GM19324 (cell line): Measurements from ENCODE around the gene KLHL14.
"Not testable (repeated sequence)": the region's sequence is repeated elsewhere in the genome, so short reads cannot be mapped to it uniquely, and the experiment has no call there.

Experiments used
- ATAC-seq: cut with Tn5 transposase; IDR thresholded peaks from one replicate; pipeline ENCODE4 v1.9.1; 2021; ENCODE audit warnings: mild to moderate bottlenecking, moderate library complexity; ENCODE audit not compliant: unreplicated experiment, low FRiP score

Gene KLHL14, protein sequence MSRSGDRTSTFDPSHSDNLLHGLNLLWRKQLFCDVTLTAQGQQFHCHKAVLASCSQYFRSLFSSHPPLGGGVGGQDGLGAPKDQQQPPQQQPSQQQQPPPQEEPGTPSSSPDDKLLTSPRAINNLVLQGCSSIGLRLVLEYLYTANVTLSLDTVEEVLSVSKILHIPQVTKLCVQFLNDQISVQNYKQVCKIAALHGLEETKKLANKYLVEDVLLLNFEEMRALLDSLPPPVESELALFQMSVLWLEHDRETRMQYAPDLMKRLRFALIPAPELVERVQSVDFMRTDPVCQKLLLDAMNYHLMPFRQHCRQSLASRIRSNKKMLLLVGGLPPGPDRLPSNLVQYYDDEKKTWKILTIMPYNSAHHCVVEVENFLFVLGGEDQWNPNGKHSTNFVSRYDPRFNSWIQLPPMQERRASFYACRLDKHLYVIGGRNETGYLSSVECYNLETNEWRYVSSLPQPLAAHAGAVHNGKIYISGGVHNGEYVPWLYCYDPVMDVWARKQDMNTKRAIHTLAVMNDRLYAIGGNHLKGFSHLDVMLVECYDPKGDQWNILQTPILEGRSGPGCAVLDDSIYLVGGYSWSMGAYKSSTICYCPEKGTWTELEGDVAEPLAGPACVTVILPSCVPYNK

DNA sequence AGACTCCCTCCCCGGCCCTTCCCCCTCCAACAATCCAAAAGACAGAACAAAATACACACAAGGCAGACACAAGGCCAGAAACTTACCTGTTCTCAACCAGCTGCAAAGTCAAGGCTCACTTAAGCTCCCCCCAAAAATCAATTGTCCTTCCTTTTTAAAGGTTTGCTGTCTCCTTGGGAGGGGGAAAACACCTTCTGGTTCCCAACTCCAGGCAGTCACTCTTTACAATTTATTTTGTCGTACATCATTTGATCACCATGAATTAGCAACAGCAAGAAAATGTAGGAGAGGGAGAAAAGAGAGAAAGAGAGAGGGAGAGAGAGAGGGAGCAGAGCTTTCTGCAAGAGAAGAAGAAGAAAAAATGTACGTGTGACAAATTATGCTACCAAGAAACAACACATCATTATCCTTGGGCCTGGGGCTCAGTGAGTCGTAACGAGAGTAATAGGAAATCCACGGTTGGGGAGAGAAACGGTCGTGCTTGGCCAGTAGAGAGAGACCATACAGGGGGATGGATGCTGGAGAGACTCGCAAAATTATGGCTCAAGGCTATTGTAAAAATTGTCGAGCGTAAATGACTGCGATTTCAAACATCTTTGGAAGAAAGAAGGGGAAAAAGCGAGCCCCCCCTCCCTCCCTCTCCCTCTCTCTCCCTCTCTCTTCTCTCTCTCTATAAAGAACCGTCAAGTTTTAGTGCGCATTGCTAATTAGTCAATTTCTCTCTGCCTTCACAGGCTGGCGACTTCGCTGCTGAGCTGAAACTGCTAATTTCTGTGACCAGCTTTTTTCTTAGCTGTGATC, at the start of gene KLHL14:
KLHL14 (minus strand) TSS at position 443 of the 801 bp plus-strand sequence. CDS start 2,432 bp downstream, outside the sequence.
- no peak for ATAC-seq

DNA sequence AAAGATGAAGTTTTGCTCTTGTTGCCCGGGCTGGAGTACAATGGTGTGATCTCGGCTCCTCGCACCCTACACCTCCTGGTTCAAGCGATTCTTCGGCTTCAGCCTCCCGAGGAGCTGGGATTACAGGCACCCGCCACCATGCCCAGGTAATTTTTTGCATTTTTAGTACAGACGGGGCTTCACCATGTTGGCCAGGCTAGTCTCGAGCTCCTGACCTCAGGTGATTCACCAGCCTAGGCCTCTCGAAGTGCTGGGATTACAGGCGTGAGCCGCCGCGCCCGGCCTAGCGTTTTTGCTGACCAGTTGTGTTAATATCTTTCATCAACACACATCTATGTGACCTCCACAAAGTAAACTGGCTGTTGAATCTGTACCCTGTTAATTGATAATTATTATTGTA, 49.4 kb upstream of the KLHL14 start:
- ATAC-seq = no peak

DNA sequence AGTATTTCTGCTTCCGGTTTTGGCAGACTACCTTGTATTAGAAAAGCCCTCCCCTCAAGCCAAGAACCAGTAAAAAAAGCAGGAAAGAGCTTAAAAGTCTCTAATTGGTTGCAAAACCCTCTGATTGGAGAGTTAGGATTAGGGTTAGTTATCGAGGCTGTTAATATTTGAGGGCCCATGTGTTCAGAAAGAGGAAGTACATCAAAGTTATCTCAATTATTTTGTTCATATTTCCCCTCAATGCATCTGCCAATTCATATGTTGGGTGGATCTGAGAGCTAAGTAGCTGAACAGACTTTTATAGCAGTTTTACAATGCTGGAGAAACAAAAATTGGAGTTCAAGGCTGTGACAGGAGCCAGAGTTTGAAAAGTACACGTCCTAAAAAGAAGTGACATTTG, 43.1 kb upstream of the KLHL14 start:
- ATAC-seq = no peak

DNA sequence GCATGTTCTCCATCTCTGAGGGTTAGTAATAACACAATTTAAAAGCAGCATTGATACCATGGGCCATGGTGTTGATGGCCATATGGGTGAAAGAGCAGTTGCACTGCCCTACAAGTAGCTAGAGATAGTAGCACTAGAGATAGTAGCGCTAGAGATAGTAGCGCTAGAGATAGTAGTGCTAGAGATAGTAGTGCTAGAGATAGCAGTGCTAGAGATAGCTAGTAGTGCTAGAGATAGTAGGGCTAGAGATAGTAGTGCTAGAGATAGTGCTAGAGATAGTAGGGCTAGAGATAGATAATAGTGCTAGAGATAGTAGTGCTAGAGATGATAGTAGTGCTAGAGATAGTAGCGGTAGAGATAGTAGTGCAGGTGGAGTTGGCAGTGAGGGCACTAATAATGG, 39.5 kb upstream of the KLHL14 start:
- no peak for ATAC-seq

DNA sequence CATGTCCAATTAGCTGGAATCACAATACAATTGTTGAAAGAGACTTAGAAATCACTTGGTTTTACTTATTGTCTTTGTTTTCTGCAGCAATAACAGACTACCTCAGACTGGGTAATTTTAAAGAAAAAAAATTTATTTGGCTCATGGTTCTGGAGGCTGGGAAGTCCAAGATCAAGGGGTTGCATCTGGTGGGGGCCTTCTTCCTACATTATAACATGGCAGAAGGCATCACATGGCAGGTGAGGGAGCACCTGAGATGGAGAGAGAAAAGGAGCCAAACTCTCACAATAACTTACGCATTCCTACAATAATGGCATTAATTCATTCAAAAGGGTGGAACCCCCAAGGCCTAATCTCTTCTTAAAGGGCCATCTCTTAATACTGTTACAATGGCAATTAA, 37.5 kb upstream of the KLHL14 start:
- ATAC-seq = no peak

DNA sequence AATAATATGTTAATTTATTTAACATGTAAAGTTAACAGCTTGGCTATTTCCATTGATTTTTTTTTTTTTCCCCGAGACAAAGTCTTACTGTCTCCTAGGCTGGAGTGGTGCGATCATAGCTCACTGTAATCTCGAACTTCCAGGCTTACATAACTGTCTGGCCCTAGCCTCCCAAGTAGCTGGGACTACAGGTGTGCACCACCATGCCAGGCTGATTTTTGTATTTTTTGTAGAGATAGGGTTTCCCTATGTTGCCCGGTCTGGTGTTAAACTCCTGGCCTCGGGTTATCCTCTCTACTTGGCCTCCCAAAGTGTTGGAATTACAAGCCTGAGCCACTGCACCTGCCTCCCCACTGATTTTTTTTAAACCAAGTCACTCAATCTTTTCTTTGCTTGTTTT, 32.5 kb upstream of the KLHL14 start:
- no peak for ATAC-seq

DNA sequence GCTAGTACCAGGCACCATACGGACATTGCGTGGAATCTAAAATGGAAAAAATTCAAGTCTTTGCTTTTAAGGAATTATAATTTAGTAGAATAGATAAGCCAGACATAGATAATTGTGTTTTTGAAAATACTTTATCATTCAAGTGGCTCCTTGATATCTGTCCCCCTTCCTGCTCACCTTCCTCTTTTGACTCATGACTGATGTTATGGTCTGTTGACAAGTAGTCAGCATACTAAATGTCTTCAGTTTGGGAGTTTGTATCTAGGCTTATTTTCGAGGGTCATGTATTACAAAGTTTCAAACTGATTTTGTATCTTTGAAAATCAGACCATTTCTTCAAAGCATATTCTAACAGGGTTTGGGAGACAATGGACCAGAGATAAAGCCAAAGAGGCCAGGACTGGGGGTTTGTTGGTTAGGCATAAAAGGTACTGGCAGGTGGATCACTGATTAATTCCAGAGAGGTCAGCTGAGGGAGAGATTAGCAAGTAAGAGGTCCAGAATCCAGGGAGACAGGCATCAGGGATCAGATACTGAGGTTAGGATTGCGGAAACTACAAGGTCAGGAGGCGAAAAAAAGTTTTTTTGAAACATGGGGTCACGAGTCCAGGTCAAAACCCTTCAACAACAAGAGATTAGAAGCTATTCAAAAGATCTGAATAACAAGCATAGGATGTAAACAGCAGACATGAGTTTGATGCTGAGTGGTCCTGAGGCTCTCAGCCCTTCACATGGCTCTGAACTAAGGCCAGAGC, 31.5 kb upstream of the KLHL14 start:
- no peak for ATAC-seq

DNA sequence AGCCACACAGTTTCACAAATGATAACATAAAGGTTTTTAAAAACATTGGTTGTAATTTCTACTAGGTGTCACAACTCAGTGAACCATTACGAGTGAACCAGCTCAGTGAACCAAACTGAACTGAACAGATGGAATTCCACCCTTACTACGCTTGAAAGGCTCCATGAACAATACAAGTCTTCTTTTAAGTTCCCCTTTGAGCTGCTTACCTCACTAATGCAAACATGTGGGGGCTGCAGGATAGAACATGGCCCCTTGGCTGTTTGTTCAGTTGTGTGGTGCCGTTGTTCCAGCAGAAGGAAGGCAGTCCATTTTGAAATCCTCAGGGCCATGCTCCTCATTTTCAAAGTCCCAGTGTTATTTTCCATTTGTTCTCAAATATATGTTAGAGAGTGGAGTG, 30.7 kb upstream of the KLHL14 start:
- peak; percentile 75 for ATAC-seq

DNA sequence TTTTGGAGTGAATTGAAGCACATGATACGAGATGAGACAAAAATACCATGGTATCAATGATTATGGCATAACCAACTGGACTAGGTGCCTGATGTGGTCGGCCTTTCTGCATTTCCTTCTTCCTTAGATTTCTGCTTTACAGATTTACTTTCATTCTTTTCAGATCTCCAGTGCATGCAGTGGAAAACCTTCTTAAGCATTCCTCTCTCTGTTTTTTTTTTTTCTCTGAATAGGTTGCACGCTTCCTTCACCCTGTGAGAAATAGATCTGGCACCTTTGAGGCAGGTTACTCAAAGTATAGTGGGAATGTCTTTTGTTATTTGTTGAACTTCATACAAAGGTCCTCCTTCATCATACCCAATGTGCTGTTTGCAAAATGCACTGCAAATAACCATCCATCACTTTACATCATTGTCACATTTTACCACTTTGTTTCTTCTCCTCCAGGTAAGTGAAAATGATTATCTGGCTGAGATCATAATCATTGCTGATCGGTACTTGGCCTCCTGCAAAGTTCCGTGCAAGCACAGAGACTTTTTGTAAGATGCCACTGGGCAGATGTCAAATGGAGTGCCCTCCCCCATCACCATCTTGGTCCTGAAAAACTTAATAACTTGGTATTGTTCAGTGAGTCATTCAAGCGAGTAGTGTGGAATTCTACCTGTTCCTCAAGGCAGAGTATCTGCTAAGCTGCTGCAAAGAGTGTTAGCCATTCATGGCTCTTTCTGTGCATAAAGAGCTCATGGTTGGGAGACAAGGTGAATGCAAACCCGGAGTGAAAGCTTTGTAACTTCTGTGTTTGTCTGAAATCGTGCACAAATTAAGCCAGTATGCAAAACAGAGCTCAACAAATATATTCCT, 30.0 kb upstream of the KLHL14 start:
- ATAC-seq = peak; percentile 59

DNA sequence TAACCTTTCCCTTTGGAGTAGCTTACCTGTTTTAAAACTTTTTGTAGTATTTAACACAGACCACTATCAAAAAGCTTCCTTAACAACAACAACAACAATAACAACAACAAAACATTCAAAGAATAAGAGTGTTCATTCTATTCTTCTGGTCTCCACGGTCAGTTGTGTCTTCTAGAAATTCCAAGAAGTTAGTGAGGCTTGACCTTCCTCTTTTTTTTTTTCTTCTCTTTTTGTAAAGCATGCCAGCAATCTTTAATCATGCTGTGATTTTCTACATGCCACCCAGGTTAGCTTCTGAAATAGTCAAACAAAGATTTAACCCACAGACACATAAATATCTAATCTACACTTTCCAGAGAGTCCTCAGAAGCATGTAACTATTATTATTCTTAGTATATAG, 28.4 kb upstream of the KLHL14 start:
- ATAC-seq = no peak

DNA sequence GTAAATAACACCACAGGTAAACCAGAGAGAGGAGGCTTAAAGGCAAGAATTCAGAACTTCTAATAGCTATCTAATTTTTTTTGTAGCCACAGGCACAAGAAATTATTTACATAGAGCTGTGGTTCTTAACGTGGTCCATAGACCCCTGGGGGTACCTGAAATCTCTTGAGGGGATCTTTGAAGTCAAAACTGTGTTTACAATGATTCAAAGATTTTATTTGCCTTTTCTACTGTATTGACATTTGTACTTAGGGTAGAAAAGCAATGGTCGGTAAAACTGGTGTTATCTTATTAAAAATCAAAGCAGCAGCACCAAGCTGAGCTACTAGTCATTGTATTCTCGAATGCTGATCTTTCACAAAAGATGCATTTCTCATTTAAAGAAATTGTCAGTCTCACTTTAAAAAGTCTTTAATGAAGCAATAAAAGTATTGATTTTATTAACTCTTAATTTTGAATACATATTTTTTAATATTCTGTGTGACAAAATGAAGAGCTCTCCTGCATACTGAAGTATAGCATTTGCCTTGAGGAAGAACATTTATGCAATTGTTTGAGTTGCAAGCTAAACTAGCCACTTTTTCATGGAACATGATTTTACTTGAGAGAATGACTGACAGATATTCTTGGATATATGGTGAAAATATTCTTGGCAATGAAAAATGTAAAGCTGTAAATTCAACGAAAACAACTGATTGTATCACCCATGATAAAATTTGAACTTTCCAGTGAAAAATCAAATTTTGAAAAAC, 25.6 kb upstream of the KLHL14 start:
- ATAC-seq = no peak

DNA sequence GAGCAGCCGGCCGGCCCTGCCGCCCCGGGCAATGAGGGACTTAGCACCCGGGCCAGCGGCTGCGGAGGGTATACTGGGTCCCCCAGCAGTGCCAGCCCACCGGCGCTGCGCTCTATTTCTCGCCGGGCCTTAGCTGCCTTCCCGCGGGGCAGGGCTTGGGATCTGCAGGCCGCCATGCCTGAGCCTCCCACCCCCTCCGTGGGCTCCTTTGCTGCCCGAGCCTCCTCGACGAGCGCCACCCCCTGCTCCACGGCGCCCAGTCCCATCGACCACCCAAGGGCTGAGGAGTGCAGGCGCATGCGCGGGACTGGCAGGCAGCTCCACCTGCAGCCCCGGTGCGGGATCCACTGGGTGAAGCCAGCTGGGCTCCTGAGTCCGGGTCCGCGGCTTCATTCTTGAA, 21.8 kb upstream of the KLHL14 start:
- ATAC-seq = not testable (repeated sequence)

DNA sequence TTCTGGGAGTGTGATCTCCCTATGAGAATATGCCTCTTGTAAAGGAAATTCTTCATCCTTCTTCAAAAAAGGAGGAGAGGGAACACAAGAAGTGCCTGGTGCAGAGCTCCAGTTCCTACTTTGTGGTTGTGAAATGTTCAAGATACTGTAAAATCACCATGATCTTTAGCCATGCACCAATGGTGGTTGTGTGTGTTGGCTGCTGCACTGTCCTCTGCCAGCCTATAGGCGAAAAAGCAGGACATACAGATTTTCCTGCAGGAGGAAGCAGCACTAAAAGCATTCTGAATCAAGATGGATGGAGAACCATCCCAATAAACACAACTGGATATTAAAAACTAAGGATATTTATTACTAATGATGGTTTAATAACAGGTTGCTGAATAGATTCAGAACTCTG, 6.2 kb upstream of the KLHL14 start:
- ATAC-seq = no peak

DNA sequence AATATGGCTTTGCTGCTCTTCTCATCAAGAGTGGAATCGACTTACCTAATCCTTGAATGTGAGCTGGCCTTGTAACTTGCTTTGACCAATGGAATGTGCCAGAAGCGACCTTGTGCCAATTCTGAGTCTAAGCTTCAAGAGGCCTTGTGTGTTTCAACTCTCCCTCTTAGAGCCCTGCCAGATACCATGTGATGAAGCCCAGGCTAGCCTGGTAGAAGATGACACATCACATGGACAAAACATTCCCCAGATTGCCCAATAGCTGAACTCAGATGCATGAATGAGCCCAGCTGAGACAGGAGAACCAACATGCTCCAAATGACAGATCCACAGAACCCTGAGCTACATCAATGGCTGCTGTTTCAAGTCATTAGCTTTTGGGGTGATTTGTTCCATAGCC, 4.2 kb upstream of the KLHL14 start:
- ATAC-seq = no peak

DNA sequence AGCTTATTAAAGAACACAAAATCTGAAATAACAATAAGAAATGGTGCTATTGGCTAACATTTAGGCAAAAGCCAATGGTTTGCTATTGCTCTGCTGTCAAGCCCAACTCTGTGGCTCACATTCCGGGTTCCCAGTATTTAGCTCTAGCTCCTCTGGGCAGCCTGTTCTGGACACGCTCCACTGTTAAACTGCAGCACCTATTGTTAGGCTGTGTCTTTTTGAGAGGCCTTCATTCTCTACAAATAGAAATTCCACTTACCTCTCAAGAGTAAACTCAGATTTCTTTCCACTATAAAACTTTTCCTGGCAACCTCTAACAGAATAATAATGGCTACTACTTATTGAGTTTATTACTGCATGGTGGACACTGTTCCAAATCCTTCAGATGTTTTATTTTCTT, 3.7 kb upstream of the KLHL14 start:
- no peak for ATAC-seq

DNA sequence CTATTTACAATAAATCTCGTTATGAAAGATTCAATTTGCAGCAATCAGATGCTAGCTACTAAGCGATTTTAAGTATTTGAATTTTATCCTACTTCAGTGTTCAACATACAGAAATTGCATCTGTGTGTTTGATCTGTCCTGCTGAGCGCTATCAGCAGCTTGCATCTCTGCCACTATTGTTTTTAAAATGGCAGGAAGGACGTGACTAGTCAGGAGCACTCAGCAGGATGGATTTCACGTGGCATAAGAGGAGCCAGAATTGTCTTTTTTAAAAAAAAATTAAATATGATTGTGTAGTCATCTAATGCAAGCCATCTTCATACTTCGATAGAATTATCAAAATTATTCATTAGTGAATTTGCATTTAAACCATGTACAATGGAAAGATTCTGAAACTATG, 2.8 kb upstream of the KLHL14 start:
- no peak for ATAC-seq

DNA sequence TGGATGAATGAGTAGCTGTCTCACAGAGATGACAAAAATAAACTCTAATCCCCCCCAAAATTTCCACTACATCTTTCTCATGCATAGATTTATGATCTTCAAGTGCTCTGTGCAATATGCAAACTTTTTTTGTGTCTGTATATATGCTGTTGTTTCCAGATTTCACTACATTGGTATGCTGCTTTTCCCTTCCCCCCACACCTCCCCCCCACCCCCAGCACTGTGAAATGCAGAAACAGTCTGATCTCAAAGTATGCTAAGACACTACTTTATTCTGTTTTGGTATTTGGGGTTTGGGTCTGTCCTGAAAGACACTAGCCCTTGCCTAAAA, 524 bp upstream of the KLHL14 start:
- ATAC-seq = no peak

DNA sequence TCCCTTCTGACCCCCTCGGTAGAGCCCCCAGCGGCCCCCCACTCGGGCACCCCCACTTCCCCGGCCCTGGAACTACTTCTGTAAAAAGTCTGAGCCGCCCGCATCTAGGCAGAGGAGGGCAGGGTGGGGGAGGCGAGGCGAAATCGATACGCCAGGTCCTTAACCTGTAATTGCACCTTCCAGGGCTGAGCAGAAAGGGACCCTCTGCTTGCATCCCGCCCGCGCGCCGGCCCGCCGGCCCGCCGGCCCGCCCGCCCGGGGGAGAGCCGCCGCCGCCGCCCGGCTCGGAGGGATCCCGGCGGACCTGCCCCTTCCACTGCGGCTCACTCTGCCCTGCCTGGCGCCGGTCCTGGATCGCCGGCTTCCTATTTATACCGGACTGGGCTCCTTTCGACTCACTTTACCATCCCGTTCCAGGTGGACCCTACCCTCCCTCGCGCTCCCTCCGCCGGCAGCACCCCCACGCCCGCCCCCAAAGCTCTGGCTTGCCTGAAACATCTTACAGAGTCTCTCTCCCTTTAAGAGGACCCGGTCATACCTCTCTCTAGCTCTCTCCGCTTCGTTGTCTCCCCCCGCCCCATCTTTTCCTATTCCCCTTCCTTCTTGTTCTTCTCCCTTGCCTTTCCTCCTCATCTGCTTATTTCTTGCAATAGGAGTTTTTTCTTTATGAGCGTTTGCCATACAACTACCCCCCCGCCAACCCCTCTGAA, 797 bp downstream of the KLHL14 start:
- ATAC-seq = no peak
